ENCODE data around the gene KIF17.

DNA sequence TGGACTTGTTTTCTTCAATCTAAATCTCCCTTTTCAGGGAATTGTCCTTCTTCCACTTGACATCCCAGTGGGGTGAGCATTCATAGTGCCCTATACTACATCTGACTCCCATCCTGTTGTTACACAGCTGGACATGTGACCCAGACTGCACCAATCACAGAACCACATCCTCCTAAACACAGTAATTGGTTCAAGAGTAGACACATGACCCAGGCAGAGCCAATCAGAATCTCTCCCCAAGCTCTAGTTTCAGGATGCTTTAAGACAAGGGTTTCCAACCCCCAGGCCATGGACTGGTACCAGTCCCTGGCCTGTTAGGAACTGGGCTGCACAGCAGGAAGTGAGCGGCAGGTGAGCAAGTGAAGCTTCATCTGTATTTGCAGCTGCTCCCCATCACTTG is 51.0 kb downstream of the KIF17 start:
- TF ChIP-seq POLR2AphosphoS5 (IDR thresholded peaks at IDR 0.05; ENCODE audit: borderline replicate concordance, low read depth, low read length) = no peak
- TF ChIP-seq EZH2 (IDR thresholded peaks at IDR 0.05) = no peak

Measured in SK-N-MC (cell line).